Neural cell (in vitro differentiated cells): ENCODE results near the gene GCNT2.

Experiments used
- CTCF ChIP-seq: fragments of 450-650 bp; IDR thresholded peaks from 2 replicates; pipeline ENCODE4 v1.5.1; 2014; ENCODE audit warnings: antibody characterized with exemption, mild to moderate bottlenecking, moderate library complexity; ENCODE audit not compliant: poor library complexity, severe bottlenecking
- EP300 ChIP-seq: fragments of 450-650 bp; conservative IDR thresholded peaks from 2 replicates; pipeline ENCODE4 v1.6.1; 2014; ENCODE audit warnings: antibody characterized with exemption, mild to moderate bottlenecking, moderate library complexity; ENCODE audit not compliant: poor library complexity, severe bottlenecking
- POLR2AphosphoS5 ChIP-seq: IDR thresholded peaks from 2 replicates; pipeline ENCODE4 v1.6.1; 2012
- RAD21 ChIP-seq: fragments of 450-650 bp; conservative IDR thresholded peaks from 2 replicates; pipeline ENCODE4 v1.6.1; 2014; ENCODE audit warnings: antibody characterized with exemption, mild to moderate bottlenecking, moderate library complexity
- SMC3 ChIP-seq: fragments of 450-650 bp; conservative IDR thresholded peaks from 2 replicates; pipeline ENCODE4 v1.6.1; 2014; ENCODE audit warnings: antibody characterized with exemption, mild to moderate bottlenecking, moderate library complexity; ENCODE audit not compliant: poor library complexity
- TAF1 ChIP-seq: IDR thresholded peaks from 2 replicates; pipeline ENCODE4 v1.6.1; 2012; ENCODE audit warnings: low read depth

GRCh38 chr6:10585209-10585845 lies 64.2 kb downstream of the GCNT2 start:
- no peak for TF ChIP-seq POLR2AphosphoS5
- TF ChIP-seq CTCF = no peak
- no peak for TF ChIP-seq TAF1
- no peak for TF ChIP-seq RAD21
- TF ChIP-seq EP300 = no peak
- TF ChIP-seq SMC3 = no peak
